Measurements from ENCODE around the gene TDRD15. TPM values are rescaled to one million over a fixed set of nuclear protein-coding genes. Genes with fewer than 3 reads are reported as not detected.
A peak's percentile ranks its signal among the peaks of the same experiment; 100 is the strongest.

TDRD15 gene
- total and polyA plus RNA-seq, 2 of the 13 experiments (the other 11 are each of a cell fraction or from before 2014, with no cell fraction given): 0.12 to 0.29 TPM

GRCh38 chr2:21096458-21096857 lies 27.3 kb upstream of the TDRD15 start:
- FAIRE-seq: peak; percentile 78
- H3K9ac ChIP-seq (ENCODE audit: insufficient read depth, low read depth, low read length): no peak overlapping the region
- peak; percentile 75 for ATAC-seq
- WGBS (ENCODE audit: low lambda C conversion rate): 62% methylated on average over 1 of the region's 1 CpG
- H3K4me3 ChIP-seq (replicated peaks in 1 of 3; ENCODE audit: insufficient read depth in 1 of 3, low read depth in 2 of 3, low read length in 3 of 3): no peak overlapping the region
- H4K20me1 ChIP-seq (ENCODE audit: insufficient read depth, low read length): no peaks in the 10 kb centered on the region
- H3K36me3 ChIP-seq (replicated peaks in 1 of 2; ENCODE audit: control insufficient read depth in 1 of 2, insufficient read depth in 2 of 2, low read length in 2 of 2): no peaks in the 10 kb centered on the region
- H3K4me1 ChIP-seq (ENCODE audit: insufficient read depth, low read length): peaks cover 71% of the 10 kb centered on the region
- H3K27ac ChIP-seq (ENCODE audit: extremely low read length, insufficient read depth, low read length): peak overlapping the region; percentile 36
- peak overlapping the region; percentile 46 for H3K4me2 ChIP-seq (ENCODE audit: low read depth, low read length)
- no TSS peak for BruUV-seq (replicated peaks)
- H3K27me3 ChIP-seq (ENCODE audit: control insufficient read depth in 1 of 2, insufficient read depth in 2 of 2, low read length in 2 of 2): no peaks in the 10 kb centered on the region
- in situ Hi-C loops (cut with HindIII; ENCODE audit: extremely low pct_ligation_motif_present, low pct_unique_long_range_greater_than_20kb): no loop called here
- peak; percentile 89 for DNase-seq (ENCODE audit: low spot score)
- POLR2A ChIA-PET: interaction anchor here (1.3 to 6.4 kb wide), 9 partner anchors 26 to 88 kb away, joined by 3 to 50 read pairs (median 16); partner anchors contain the start of gene APOB
- H3K9me3 ChIP-seq (ENCODE audit: low read length): no peaks in the 10 kb centered on the region
- H3K79me2 ChIP-seq (ENCODE audit: insufficient read depth, low read length): no peaks in the 10 kb centered on the region
- CTCF ChIA-PET (ENCODE audit: low intra/inter-chr PET ratio, low total read pairs): no interaction called here
- H2AFZ ChIP-seq (ENCODE audit: low read length): peak overlapping the region; percentile 11
- intact Hi-C loops (cut with micrococcal nuclease; ENCODE audit: unreplicated experiment): loop anchor here (1.0 to 2.0 kb wide), 2 partner anchors 26 to 52 kb away; partner anchors contain the start of gene APOB
- TF ChIP-seq ZNF839 (CRISPR knock-in tag; IDR thresholded peaks at IDR 0.05; ENCODE audit: borderline replicate concordance): no peak
- peak; percentile 34; the same call in 1 of the 2 replicates for TF ChIP-seq FOXA3 (CRISPR knock-in tag; IDR thresholded peaks at IDR 0.05)
- TF ChIP-seq, protein P1, sequence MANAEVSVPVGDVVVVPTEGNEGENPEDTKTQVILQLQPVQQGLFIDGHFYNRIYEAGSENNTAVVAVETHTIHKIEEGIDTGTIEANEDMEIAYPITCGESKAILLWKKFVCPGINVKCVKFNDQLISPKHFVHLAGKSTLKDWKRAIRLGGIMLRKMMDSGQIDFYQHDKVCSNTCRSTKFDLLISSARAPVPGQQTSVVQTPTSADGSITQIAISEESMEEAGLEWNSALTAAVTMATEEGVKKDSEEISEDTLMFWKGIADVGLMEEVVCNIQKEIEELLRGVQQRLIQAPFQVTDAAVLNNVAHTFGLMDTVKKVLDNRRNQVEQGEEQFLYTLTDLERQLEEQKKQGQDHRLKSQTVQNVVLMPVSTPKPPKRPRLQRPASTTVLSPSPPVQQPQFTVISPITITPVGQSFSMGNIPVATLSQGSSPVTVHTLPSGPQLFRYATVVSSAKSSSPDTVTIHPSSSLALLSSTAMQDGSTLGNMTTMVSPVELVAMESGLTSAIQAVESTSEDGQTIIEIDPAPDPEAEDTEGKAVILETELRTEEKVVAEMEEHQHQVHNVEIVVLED (CRISPR knock-in tag; IDR thresholded peaks at IDR 0.05; ENCODE audit: borderline replicate concordance): no peak
- TF ChIP-seq HNF4A (CRISPR knock-in tag; IDR thresholded peaks at IDR 0.05): 0 out of 2 replicates have a peak, but pooled peaks have one; percentile 18
- TF ChIP-seq SALL1 (CRISPR knock-in tag; IDR thresholded peaks at IDR 0.05): no peak
- TF ChIP-seq ZNF460 (CRISPR knock-in tag; IDR thresholded peaks at IDR 0.05; ENCODE audit: borderline replicate concordance): no peak
- no peak for TF ChIP-seq DDIT3 (CRISPR knock-in tag; IDR thresholded peaks at IDR 0.05)
- TF ChIP-seq SOX6 (IDR thresholded peaks at IDR 0.05): no peak
- peak; percentile 33; the same call in 1 of the 2 replicates for TF ChIP-seq SOX6 (CRISPR knock-in tag; IDR thresholded peaks at IDR 0.05)
- peak; percentile 60 for TF ChIP-seq ZNF331 (CRISPR knock-in tag; IDR thresholded peaks at IDR 0.05)
- 0 out of 2 replicates have a peak, but pooled peaks have one; percentile 23 for TF ChIP-seq KMT2B (CRISPR knock-in tag; IDR thresholded peaks at IDR 0.05)
- TF ChIP-seq SOX13 (IDR thresholded peaks at IDR 0.05): no peak
- TF ChIP-seq SOX13 (CRISPR knock-in tag; conservative IDR thresholded peaks at IDR 0.05 in 1 of 2, IDR thresholded peaks at IDR 0.05 in 1 of 2): peak in 1 of 2 experiments; percentile 71; a peak in 2 of 4 replicates
- TF ChIP-seq ARID5B (CRISPR knock-in tag; IDR thresholded peaks at IDR 0.05): peak; percentile 66
- no peak for TF ChIP-seq ZNF619 (CRISPR knock-in tag; IDR thresholded peaks at IDR 0.05)
- no peak for TF ChIP-seq ZNF660 (CRISPR knock-in tag; IDR thresholded peaks at IDR 0.05; ENCODE audit: borderline replicate concordance, low read depth)
- no peak for TF ChIP-seq TERF1 (CRISPR knock-in tag; IDR thresholded peaks at IDR 0.05)

All from HepG2 (cell line).